Measurements from ENCODE around the gene PGAP3.

Gene PGAP3

DNA sequence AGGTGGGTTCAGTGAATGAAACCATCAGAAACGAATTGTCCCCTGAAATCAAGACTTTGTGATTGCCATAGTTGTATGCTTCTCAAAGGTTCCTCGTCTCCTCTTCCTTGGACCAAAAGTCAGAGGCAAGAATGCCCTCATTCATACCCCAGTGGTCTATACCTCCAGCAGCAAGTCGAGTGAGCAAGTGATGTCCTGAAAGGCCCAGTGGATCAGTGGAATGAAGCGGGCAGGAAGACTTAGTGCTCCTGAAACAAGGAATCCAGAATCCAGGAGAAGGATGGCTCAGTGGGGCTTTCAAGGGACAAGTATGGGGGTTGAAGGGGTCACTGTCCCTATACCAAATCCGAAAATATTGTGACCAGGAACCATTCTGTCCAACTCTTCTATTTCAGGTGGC, 6.7 kb upstream of the PGAP3 start:
- no peak for DNase-seq

DNA sequence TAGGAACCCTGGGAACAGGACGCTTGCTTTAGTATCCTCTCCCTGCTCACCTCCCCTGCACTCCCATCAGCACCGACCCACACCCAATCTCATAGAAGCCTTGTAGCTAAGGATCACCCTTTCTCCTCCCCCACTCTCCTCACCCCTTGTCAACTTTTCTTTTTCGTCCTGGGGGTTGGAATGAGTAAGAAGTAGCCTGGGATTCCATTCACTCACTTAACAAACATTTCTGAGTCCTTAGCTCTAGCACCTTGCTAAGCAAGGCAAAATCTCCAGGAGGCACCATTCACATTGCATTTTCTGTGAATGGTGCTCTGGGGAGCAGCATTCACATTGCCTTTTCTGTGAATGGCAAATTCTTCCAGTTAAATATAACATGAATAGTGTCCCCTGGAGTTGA, 1.1 kb upstream of the PGAP3 start:
- no peak for DNase-seq

DNA sequence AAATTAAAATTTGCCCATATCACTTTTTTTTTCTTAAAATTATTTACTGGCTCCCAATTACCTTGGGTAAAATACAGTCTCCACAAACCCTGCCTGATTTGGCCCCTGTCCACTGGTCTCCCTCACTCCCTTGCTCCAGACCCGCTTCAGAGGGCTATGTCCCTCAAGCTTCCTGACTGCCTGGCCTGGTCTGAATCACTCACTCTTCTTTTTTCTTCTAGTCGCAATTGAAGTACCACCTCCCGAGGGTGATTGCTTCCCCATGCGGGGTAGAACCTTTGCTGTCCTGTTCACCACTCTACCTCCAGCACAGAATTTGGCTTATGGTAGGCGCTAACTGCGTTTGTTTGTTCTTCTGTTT, 598 bp upstream of the PGAP3 start:
- DNase-seq: no peak

DNA sequence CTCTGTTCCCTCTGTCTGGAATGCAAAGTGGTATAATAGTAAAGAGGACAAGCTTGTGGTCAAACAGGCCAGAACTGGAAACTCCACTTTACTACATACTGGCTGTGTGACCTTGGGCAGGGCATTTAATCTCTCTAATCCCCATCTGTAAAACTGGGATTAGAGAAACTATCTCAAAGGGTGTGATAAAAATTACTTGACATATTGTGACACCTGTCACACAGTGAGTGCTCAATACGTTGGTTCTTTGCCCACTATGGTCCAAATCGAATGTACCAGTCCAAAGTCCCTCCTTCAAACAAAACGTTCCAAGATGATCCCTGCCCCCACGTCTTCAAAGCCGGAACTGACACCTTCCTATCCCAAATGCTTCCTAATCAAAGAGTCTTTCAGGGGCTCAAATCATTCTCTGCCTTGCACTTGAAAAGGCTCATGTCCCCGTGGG, 734 bp downstream of the PGAP3 start:
- DNase-seq: no peak

DNA sequence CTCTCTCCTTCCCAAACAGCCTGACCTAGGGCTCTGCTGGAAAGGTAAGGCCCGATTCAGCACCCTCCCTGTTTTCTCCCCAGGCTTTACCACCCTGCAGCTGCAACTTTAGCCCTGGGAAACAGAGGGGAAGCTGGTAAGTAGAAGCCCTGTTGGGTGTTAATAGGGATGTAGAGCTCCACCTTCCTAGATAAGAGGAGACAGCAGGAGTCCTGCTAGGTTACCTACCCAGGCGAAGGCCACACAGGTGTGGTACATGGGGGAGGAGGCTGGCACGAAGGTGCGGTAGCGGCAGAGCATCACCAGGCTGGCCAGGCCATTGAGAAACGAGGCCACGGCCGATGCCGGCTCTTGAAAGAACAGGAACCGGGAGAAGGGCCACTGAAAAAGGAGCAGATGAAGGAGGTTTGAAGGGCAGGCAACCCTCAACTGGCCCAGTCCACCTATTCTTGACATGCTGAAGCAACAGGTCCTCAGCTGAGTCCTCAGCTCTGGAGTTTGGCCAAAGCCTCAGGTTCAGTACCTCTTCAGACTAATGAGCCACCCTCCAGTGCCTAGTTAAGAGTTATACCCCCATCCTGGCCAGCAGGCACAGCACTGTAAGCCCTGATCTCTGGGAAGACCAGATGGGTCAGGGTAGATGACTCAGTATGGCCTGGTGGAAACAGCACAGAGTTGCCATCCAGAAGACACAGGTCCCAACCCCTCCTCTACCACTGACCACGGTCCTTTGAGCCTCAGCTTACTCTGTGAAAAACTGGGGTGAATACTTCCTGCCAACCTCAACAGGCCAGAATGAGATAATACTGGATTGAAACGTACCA, 3.3 kb downstream of the PGAP3 start:
- no peak for DNase-seq

DNA sequence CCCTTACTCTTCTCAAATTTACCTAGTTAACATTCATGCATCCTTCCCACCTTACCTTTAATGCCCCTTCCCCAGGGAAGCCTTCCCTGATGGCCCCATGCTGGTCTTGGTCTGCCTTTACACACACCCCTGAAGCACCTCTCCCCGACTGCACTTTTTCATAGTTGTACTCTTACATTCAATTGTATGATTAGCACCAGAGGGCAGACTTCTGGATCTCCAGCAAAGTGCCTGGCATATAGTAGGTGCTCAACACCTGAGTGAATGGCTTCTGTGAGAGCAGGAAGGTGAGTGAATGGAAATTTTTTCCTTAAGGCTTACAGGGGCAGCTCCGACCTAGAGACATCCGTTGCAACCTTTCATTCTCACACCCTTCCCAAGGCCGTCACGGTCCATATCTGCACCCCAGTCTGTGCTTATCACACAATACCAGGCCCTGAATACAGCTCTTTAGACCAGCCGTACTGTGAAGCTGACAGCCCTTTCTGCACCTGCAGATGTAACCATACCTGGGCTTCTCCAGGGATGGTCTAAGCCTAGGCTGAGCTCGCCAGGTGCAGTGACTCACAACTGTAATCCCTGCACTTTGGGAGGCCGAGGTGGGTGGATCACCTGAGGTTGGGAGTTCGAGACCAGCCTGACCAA, 4.4 kb downstream of the PGAP3 start:
- no peak for DNase-seq

DNA sequence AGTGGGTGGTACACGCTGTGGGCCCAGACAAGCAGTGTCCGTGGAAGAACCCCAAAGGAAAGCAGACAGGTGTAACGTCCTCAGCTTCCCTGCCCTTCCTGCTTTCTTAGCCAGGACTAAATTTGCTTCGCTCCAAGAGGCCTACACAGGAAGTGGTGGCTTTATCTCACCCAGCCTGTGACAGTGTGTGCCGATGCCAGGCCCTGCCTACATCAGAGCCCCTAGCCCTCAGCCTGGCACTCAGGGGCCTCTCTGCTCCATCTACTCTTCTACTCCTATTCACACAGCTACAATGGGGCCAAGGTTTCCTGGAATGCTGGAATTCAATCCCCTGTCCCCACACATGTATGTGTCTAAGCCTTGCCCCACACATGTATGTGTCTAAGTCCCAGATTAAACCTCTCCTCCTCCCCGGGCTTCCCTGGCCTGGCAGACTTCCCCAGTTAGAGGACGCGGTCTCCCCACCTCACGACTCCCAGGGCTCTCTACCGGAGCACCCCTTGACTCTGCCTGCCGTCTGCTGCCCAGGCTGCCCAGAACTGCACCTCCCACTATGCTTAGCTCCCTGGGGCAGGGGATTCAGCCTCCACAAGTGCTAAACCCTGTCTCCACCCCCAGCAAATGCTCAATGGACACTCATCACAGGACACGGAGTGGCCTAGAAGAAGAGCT, 8.2 kb downstream of the PGAP3 start:
- DNase-seq: no peak

DNA sequence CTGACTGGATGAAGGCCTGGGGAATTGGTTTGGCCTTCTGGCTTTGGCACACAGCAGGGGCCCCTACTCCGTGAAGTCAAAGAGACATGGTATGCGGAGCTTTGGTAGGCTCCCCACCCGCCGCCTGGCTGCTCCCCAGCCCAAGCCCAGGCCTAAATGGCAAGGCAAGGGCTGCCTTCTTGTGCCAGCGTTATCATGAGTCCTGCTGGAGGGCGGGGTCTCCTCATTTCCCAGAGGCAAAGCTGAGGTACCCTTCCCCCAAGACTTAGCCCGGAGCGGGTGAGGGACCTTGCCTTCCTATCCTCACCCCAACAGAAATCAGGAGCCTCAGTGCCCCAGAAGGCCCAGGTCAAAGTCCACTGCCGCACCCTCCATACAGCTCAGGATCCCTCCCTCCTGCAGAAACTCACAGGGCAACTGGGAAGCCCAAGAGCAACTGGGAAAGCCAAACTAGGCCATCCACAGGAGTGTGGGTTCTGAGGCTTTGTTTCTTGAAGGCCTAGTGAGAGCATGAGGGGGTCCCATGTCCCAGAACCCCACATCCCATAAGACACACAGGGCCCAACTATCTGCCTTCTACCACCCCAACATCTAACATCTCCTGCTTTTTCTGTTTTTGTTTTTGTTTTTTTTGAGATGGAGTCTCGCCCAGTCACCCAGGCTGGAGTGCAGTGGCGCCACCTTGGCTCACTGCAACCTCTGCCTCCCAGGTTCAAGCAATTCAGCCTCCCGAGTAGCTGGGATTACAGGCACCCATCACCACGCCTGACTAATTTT, 9.3 kb downstream of the PGAP3 start:
- DNase-seq: no peak

DNA sequence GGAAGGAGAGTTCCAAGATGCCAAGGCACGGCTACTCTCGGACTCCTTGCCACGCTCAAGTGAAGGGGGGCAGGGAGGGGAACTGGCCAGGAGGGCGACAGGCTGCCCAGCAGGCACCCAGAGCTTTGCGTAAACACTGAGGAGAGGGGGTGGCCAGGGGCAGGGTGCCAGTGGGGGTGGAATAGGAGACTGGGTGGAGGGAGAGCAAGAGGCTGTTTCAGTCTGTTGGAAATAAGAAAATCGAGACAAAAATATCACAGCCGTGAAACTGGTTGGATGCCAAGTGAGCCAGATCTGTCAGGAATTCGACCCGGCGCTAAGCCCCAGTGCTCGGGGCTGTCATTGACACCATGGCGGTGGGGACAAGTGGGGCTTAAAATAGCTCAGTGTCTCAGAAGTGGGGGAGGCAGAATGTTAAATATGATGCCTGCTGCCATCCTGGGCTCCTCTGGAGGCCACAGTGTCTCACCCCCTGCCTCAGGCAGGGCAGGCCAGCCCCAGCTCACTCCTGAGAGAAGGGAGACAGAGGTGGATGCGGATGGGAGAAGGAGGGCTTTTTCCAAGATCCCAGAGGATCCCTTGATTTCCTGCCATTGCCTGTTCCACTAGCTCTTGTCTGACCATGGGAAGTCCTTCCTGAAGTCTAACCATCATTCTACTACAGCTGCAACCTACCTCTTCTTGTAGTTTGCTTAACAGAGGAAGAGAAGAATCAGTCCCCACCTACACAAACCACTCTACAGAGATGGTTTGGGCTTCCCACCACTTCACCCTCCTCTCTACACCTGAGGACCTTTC, 10.1 kb downstream of the PGAP3 start:
- DNase-seq: no peak

DNA sequence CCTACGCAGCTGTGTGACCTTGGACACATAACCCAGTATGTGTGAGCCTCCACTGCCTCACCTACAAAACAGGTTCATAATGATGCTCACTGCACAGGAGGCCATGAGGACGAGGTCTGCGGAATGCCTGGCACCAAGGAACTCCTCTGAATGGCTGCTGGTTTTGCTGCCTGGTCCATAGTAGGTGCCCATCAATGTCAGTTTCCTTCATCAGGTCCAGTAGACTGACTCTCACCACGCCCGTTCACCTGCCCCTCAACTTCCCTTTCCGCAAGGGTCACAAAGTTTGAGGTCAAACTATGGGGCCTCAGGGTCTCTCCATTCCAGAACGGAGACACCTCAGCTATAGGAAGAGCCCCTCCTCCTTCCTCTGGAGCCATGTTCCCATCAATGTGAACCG, 10.8 kb downstream of the PGAP3 start:
- no peak for DNase-seq

DNA sequence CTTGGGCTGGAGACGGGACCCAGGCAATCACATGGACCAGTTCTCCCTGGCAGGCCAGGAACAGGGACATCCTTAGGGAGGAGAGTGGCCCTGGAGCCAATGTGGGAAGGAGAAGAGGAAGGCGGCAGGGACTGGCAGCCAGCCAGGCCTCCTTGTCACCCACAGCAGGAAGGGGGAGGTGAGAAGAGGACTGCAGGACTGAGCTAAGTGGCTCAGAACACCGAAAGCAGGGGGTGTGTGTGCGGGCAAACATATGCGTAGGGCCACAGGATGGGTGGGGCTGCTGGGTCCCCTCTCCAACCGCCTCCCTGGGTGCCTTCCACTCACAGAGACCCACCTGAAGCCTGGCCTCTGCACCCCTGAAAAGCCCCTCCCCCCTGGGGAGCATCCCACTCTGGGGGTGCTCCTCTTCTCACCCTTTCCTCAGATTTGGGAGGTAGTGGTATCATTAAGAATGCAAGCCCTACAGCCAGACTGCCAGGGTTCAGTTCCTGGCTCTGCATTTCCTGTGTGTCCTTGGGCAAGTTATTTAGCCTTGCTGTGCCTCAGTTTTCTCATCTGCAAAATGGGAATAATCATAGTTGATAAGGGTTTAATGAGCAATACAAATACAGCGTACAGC, 11.5 kb downstream of the PGAP3 start:
- DNase-seq: peak; percentile 32

DNA sequence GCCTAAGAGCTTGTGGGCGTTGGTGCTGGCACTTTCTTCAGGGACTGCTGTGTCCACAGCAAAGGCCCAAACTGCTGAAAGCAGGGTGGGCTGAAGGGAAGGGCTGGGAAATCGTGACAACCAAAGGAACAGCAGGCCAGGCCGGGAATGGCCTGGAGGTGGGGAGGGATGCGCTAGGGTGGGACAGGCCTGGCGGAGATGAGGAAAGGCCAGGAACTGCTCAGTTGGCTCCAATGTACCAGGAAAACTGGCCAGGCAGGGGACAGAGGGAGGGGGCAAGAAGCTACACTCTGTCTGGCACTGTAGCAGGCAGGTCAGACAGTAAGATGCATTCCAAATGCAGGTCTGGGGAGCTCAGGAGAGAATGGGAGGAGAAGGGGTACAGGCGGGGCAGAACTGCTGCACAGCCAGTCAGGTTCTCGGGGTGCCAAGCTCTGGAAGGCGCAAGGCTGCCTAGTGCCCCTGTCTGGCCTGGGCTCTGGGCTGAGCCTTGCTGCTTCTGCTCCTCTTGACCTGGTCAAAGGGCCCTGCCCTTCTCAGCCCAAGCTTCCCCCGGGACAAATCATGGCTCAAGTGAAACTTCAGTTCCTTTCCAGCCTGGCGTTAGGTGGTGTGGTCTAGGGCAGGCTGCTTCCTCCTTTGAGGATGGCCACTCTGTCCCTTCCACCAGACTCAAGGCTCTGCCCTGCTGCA, 12.3 kb downstream of the PGAP3 start:
- no peak for DNase-seq

DNA sequence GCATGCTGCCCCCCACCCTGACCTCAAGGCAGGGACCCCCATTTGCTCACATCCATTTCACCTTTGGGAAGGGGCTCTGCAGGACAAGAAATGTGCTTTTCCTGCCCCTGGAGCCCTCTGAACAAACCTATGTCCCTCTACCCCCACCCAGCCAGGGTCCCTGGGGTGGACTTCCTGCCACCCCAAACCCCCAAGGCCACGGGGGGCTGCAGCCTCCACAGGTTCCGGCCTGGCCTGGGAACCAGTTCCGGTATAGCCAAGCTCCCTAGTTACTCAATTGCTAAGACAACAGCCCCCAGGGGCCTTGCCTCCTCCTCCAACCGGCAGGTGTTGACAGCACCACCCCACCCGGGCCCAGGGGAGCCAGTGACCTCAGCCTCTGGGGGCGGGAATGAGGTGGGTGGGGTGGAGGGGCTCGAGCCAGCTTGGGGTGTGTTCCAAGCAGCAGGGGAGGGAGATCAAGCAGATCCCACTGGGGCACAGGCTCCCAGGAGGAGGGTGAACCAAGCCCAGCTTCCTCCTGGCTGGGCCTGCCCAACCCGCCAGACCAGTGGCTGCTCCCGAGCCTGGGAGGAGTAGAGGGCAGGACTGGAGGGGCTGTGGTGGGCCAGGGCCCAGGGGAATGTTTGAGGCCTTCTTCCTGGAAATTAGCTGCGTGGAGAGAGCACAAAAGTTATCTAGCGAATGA, 13.0 kb downstream of the PGAP3 start:
- DNase-seq: no peak

DNA sequence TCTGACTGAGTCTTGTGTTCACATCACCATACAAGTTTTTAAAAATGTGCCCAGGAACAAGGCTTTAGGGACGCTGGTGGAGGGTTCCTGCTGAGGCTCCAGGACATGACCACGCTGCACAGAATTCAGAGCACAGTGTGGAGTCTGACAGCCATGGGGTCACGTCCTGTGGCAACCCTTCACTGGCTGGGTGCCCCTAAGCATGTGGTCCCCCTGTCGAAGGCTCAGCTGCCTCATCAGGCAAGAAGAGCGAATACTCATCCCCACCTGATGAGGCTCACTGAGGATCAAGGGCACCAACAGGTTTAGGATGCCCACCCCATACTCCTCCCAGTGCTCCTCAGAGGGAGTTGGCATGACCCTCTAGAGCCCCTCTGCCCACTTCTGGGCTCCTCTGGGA, 13.7 kb downstream of the PGAP3 start:
- DNase-seq: no peak

DNA sequence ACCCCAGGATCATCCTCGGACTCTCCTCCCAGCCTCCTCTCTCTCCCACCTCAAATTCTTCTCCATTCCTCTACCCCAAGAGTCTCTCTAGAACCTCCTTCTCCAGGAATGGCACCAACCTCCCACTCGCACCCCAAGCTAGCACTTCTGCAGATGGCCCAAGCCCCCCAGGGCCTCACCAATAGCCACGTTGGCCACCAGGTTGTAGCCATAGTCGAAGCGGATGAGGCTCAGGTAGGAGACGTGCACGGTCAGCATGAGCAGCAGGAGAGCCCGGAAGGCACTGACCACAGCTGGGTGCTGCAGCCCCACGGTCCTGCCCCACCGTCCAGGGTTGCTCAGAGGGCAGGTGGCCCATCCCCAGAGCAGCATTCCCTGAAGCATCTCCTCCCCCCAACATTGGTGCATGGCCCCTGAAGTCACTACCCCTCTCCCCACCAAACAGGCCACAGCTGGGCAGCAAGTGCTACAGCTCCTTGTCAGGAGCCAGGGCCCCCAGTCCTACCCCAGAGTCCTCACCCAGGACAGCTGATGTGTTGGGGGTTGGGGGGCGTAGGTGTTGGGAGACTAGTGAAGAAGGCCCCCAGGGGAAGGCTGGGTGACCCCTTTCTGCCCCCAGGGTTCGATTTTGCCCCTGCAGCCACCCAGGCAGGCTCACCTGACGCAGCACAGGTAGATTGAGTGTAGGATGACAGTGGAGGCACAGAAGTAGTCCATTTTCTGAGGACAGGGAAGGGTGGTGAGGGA, 14.3 kb downstream of the PGAP3 start:
- no peak for DNase-seq

DNA sequence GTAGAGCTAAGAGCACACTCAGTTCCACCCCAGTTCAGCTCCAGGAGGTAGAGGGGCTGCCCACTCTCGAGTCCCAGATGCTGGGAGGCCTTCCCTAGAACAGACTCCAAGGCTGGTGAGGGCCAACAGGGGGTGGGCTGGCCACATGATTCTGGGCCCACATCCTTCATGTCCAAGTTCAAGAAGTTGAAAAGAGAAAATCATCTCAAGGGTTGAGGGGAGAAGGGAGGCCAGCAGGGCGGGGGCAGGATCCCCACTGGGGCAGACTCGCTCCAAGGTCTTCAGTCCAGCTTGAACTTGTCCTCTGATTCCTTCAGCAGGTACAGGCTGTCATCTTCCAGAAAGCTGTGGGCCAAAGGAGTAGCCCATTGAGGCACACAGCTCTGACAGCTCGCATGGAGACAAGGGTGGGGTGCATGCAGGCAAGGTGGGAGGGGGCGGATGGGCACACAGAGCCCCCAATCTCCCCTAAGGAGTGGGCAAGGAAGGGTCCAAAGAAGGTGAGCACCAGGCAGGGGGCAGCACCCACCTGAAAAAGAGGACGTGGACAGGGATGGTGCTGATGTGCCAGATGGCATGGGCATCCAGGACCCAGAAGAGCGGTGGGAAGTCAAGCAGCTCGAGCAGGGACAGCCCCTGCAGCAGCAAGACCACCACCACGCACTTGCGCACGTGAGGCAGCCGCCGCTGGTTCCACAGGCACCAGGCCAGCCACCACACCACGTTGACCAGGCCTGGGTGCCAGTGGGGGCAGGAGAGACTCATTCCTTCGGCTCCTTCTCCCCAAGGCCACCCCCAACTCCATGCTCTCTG, 15.1 kb downstream of the PGAP3 start:
- no peak for DNase-seq

DNA sequence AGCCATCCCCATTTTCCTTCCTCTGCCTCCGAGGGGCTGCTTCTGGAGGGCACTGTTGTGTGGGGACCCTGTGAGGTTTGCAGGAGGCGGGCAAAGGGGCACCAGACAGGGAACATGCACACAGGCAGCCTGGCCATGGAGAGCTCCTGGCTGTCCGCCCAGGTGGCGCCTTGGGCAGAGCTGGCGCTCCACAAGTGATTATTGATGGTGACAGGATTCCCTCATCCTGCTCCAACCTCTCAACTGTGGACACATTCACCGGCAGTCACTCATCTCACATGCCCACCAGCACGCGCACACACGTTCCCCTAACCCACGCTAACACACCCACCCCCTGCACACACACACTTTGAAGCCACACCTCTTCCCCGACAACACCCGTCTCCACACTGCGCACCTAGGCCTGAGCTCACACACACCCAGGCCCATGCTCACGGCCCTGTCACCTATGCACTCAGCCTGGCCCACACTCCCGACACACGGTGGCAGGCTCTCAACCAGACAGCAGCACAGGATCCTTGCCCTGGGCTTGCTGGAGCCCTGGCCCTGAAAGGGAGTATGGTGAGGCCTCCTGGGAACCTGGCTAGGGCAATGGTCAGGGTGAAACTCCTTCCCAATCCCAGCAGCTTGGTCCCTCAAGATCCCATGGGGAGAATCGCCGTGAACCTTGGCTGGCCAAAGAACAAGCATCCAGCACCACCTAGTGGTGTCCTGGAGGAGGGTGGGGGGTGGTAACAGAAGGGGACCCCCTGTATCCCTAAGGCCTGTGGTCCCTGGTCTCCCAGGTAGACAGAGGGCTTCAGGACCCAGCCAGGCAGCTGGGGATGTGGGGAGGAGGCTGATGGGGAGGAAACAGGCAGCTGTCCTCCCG, 16.0 kb downstream of the PGAP3 start:
- no peak for DNase-seq

DNA sequence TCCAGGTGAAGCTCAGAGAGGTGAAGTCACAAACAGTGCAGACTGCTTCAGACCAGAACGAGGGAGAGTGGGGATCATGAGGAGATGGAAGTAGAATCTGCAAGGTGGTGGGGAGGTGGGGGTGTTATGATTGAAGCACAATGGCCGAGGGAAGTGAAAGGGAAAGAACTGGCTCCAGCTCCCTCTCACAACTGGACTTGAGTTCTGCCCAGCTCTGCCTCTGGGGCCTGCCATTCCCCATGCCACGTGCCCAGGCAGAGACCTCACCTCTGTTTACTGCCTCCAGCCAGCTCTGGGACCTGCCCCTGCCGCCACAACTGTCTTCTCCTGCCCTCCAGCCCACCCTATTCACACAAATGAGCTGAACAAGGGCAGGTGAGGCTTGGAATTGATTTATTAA, 17.1 kb downstream of the PGAP3 start:
- no peak for DNase-seq
